MM.1S (cell line): ENCODE data around the gene EDAR.

Experiments
- DNase-seq: peaks from one replicate; pipeline ENCODE4 v3.0.0-alpha.2; 2015
- H2AFZ ChIP-seq: fragments of 300-600 bp; sonication (generic); 2 replicates; pipeline ENCODE4 v1.6.0; 2016; ENCODE audit warnings: antibody characterized with exemption, low read length
- H3F3A ChIP-seq: fragments of 300-600 bp; sonication (generic); 2 replicates; pipeline ENCODE4 v1.6.1; 2016; ENCODE audit warnings: mild to moderate bottlenecking, antibody characterized with exemption, low read length, moderate library complexity, mixed read lengths; ENCODE audit not compliant: insufficient read depth
- H3K27ac ChIP-seq: fragments of 300-600 bp; sonication (generic); 2 replicates; pipeline ENCODE4 v1.5.1; 2016; ENCODE audit warnings: mild to moderate bottlenecking, low read length
- H3K27me3 ChIP-seq: fragments of 300-600 bp; sonication (generic); replicated peaks from 2 replicates; pipeline ENCODE4 v1.6.0; 2016; ENCODE audit warnings: low read length; ENCODE audit not compliant: insufficient read depth
- H3K36me3 ChIP-seq: fragments of 300-600 bp; sonication (generic); replicated peaks from 2 replicates; pipeline ENCODE4 v1.6.1; 2016; ENCODE audit warnings: mild to moderate bottlenecking, low read length, mixed read lengths; ENCODE audit not compliant: insufficient read depth
- H3K4me1 ChIP-seq: fragments of 300-600 bp; sonication (generic); 2 replicates; pipeline ENCODE4 v1.6.1; 2016; ENCODE audit warnings: low read length, mixed read lengths
- H3K4me2 ChIP-seq: fragments of 300-600 bp; sonication (generic); 2 replicates; pipeline ENCODE4 v1.6.0; 2016; ENCODE audit warnings: low read depth, low read length
- H3K4me3 ChIP-seq: fragments of 300-600 bp; sonication (generic); 2 replicates; pipeline ENCODE4 v1.5.1; 2016; ENCODE audit warnings: low read length, mixed read lengths
- H3K79me2 ChIP-seq: fragments of 300-600 bp; sonication (generic); 2 replicates; pipeline ENCODE4 v1.6.1; 2016; ENCODE audit warnings: mixed run types, low read length, mixed read lengths
- H3K9ac ChIP-seq: fragments of 300-600 bp; sonication (generic); 2 replicates; pipeline ENCODE4 v1.6.1; 2016; ENCODE audit warnings: low read length, mixed read lengths
- H3K9me2 ChIP-seq: fragments of 300-600 bp; sonication (generic); replicated peaks from 2 replicates; pipeline ENCODE4 v1.6.1; 2016; ENCODE audit warnings: mild to moderate bottlenecking, low read length, mixed read lengths; ENCODE audit not compliant: insufficient read depth
- H3K9me3 ChIP-seq: fragments of 300-600 bp; sonication (generic); replicated peaks from 2 replicates; pipeline ENCODE4 v1.6.1; 2016; ENCODE audit warnings: mild to moderate bottlenecking, low read length, mixed read lengths; ENCODE audit not compliant: insufficient read depth
- H4K20me1 ChIP-seq: fragments of 300-600 bp; sonication (generic); 2 replicates; pipeline ENCODE4 v1.6.1; 2016; ENCODE audit warnings: mild to moderate bottlenecking, low read length, moderate library complexity, mixed read lengths; ENCODE audit not compliant: insufficient read depth
- EZH2 ChIP-seq: fragments of 300-600 bp; sonication (generic); optimal IDR thresholded peaks from 2 replicates; pipeline ENCODE3; 2017; ENCODE audit warnings: low read depth, mild to moderate bottlenecking, antibody characterized with exemption, low read length, mixed read lengths
- EZH2phosphoT487 ChIP-seq: fragments of 300-600 bp; sonication (generic); IDR thresholded peaks from 2 replicates; pipeline ENCODE4 v1.6.1; 2018; ENCODE audit warnings: antibody characterized with exemption, low read length
- TF ChIP-seq, protein P1 (sequence below): fragments of 300-600 bp; sonication (generic); IDR thresholded peaks from 2 replicates; pipeline ENCODE4 v1.5.1; 2016; ENCODE audit warnings: antibody characterized with exemption, low read length, mixed read lengths

The EDAR gene

DNA sequence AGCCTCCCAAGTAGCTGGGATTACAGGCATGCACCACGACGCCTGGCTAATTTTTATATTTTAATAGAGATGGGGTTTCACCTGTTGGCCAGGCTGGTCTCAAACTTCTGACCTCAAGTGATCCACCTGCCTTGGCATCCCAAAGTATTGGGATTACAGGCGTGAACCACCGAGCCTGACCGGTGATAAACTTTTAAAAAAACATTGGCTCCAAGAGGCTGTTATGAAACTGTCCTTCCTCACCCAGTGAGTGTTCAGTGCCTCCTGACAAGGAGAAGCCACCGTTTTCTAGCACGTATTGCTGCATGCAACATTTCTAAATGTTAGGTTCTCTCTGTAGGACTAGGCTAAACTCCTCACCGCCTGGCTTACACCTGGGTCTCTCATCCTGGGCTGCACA, 63.3 kb downstream of the EDAR start:
- Histone ChIP-seq H2AFZ (no peak overlapping the region), H3K4me3 (no peak overlapping the region), H4K20me1 (no peaks in the 10 kb centered on the region), H3K27me3 (no peaks in the 10 kb centered on the region), H3F3A (no peaks in the 10 kb centered on the region), H3K4me2 (no peak overlapping the region), H3K9me2 (no peaks in the 10 kb centered on the region), H3K27ac (no peak overlapping the region), H3K9me3 (no peaks in the 10 kb centered on the region), H3K79me2 (no peaks in the 10 kb centered on the region), H3K4me1 (no peaks in the 10 kb centered on the region), H3K36me3 (no peaks in the 10 kb centered on the region), H3K9ac (no peak overlapping the region)
- TF ChIP-seq EZH2phosphoT487 (no peak), EZH2 (no peak)
- TF ChIP-seq, protein P1, sequence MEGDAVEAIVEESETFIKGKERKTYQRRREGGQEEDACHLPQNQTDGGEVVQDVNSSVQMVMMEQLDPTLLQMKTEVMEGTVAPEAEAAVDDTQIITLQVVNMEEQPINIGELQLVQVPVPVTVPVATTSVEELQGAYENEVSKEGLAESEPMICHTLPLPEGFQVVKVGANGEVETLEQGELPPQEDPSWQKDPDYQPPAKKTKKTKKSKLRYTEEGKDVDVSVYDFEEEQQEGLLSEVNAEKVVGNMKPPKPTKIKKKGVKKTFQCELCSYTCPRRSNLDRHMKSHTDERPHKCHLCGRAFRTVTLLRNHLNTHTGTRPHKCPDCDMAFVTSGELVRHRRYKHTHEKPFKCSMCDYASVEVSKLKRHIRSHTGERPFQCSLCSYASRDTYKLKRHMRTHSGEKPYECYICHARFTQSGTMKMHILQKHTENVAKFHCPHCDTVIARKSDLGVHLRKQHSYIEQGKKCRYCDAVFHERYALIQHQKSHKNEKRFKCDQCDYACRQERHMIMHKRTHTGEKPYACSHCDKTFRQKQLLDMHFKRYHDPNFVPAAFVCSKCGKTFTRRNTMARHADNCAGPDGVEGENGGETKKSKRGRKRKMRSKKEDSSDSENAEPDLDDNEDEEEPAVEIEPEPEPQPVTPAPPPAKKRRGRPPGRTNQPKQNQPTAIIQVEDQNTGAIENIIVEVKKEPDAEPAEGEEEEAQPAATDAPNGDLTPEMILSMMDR, result no peak
- DNase-seq, result no peak

DNA sequence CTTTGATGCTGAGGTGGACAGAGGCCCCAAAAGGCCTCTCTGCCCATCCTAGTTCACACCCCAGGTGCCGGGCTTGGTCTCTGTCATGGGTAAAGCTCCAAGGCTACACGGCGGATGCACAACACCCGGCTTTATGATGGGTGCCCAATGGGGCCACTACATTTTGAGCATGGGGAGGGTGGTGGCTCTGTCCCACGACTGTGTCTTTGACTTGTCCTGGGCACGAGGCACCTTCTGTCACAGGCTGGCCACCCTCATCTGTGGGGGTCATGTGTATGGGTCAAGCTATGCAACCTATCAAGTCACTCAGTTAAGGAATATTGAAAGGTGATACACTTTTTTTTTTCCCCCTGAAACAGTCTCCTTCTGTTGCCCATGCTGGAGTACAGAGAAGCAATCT, 63.7 kb downstream of the EDAR start:
- Histone ChIP-seq H3K27ac (no peak overlapping the region), H3F3A (no peaks in the 10 kb centered on the region), H3K36me3 (no peaks in the 10 kb centered on the region), H3K9ac (no peak overlapping the region), H2AFZ (no peak overlapping the region), H3K4me3 (no peak overlapping the region), H4K20me1 (no peaks in the 10 kb centered on the region), H3K4me2 (no peak overlapping the region), H3K9me2 (no peaks in the 10 kb centered on the region), H3K4me1 (no peaks in the 10 kb centered on the region), H3K9me3 (no peaks in the 10 kb centered on the region), H3K27me3 (no peaks in the 10 kb centered on the region), H3K79me2 (no peaks in the 10 kb centered on the region)
- TF ChIP-seq EZH2 (no peak), EZH2phosphoT487 (no peak)
- TF ChIP-seq, protein P1, result no peak
- no peak for DNase-seq

DNA sequence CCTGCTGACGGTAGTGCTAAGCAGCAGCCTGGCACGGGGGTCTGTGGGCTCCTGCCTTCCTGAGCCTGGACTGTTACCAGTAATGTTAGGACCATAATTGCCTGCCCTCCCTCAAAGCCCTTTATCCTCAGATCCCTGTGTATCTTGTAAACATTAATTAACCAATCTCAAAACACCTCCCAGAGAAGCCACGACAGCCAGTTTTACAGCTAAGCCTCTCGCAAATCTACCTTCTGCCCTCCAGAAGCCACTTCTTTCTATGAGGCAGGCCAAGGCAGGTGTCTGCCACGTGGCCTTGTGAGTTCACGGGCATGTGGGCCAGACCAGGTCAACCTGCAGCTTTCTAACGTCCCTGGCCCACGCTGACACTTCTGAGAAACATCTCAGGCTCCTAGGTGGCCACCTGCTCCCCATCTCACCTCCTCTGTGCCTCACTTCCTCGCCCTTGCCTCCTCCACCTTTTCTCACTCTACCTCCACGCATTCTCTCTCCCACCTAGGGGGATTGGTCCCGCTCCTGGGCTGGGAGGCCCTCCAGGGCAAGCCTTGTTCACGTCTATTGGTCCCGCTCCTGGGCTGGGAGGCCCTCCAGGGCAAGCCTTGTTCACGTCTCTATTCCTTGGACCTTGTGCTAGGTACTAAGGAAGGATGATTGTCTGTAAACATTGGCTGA, 64.3 kb downstream of the EDAR start:
- DNase-seq, result no peak
- H3K4me2 ChIP-seq, result no peak overlapping the region
- no peaks in the 10 kb centered on the region for H4K20me1 ChIP-seq
- H3K9ac ChIP-seq, result no peak overlapping the region
- no peak overlapping the region for H3K27ac ChIP-seq
- no peaks in the 10 kb centered on the region for H3K9me3 ChIP-seq
- H3K79me2 ChIP-seq, result no peaks in the 10 kb centered on the region
- no peaks in the 10 kb centered on the region for H3K4me1 ChIP-seq
- no peak for TF ChIP-seq EZH2phosphoT487
- TF ChIP-seq, protein P1, result no peak
- no peak for TF ChIP-seq EZH2
- H3K9me2 ChIP-seq, result no peaks in the 10 kb centered on the region
- no peak overlapping the region for H3K4me3 ChIP-seq
- no peaks in the 10 kb centered on the region for H3K36me3 ChIP-seq
- H3F3A ChIP-seq, result no peaks in the 10 kb centered on the region
- no peak overlapping the region for H2AFZ ChIP-seq
- no peaks in the 10 kb centered on the region for H3K27me3 ChIP-seq
